A549 (cell line): ENCODE results near the gene CAV1.

ENCODE experiments used
- CEBPB ChIP-seq, 2 experiments: fragments of >200 bp in 1 of 2; sonication (Bioruptor Twin) in 1 of 2; formaldehyde crosslinking in 1 of 2; IDR thresholded peaks; 2 replicates each; pipeline ENCODE4 v1.6.1; 2012 to 2016
- CHD2 ChIP-seq: fragments of 150-350 bp; IDR thresholded peaks from 2 replicates; pipeline ENCODE4 v1.6.1; 2014; ENCODE audit warnings: low read length; ENCODE audit not compliant: partially characterized antibody
- CTCF ChIP-seq: fragments of >200 bp; sonication (Bioruptor Twin); formaldehyde crosslinking; IDR thresholded peaks from 3 replicates; pipeline ENCODE4 v1.5.1; 2016
- EP300 ChIP-seq, 2 experiments: fragments of >200 bp; sonication (Bioruptor Twin); formaldehyde crosslinking; IDR thresholded peaks; 2 replicates in 1 of 2; 3 replicates in 1 of 2; pipeline ENCODE4 v1.6.1; 2016 to 2017
- HDAC2 ChIP-seq: fragments of 200-600 bp; sonication (generic); IDR thresholded peaks from 2 replicates; pipeline ENCODE4 v1.6.1; 2016
- HMGXB4 ChIP-seq: fragments of 250-450 bp; sonication (Bioruptor Pico); IDR thresholded peaks from 2 replicates; pipeline ENCODE4 v1.5.0; 2021; ENCODE audit warnings: mild to moderate bottlenecking, moderate library complexity, borderline replicate concordance
- MAX ChIP-seq: IDR thresholded peaks from 2 replicates; pipeline ENCODE4 v1.6.1; 2012
- MYC ChIP-seq: IDR thresholded peaks from 2 replicates; pipeline ENCODE4 v1.6.1; 2012; ENCODE audit warnings: mild to moderate bottlenecking, inconsistent platforms, low read length, improper control_type of control experiment, borderline replicate concordance
- PBX3 ChIP-seq: IDR thresholded peaks from 2 replicates; pipeline ENCODE4 v1.6.1; 2012
- POLR2A ChIP-seq: IDR thresholded peaks from 2 replicates; pipeline ENCODE4 v1.6.1; 2012; ENCODE audit warnings: mild to moderate bottlenecking, low read length
- POLR2AphosphoS2 ChIP-seq: conservative IDR thresholded peaks from 2 replicates; pipeline ENCODE4 v1.6.1; 2012; ENCODE audit warnings: low read length, improper control_type of control experiment, inconsistent platforms
- RCOR1 ChIP-seq: fragments of 150-350 bp; IDR thresholded peaks from 2 replicates; pipeline ENCODE4 v1.6.1; 2014; ENCODE audit warnings: antibody characterized with exemption, low read length, low read depth
- TFCP2L1 ChIP-seq: fragments of 250-450 bp; sonication (Bioruptor Pico); IDR thresholded peaks from 2 replicates; pipeline ENCODE4 v1.5.0; 2021; ENCODE audit warnings: mild to moderate bottlenecking

- TF ChIP-seq CTCF (no peak), TFCP2L1 (CRISPR knock-in tag) (no peak), PBX3 (no peak), EP300 (IDR thresholded peaks at IDR 0.05) (no peak), CHD2 (no peak), POLR2A (no peak), CEBPB (IDR thresholded peaks at IDR 0.05) (0 out of 4 replicates have a peak, but pooled peaks of 1 of the 2 experiments have one; percentile 3), MYC (no peak), HMGXB4 (CRISPR knock-in tag) (no peak), RCOR1 (no peak), MAX (no peak), HDAC2 (no peak), POLR2AphosphoS2 (no peak)
Measured at GRCh38 chr7:116578526-116578925, 53.7 kb downstream of the CAV1 start.
